ENCODE results near the gene PUM1. TPM values are rescaled to one million over a fixed set of nuclear protein-coding genes. Genes with fewer than 3 reads are reported as not detected.
"Not testable (repeated sequence)": the region's sequence is repeated elsewhere in the genome, so short reads cannot be mapped to it uniquely, and the experiment has no call there.

Gene PUM1
- polyA plus RNA-seq, 3 donors from 2014 or later: 63.3 to 105 (median 103) TPM

GRCh38 chr1:30988045-30988444, 77.5 kb downstream of the PUM1 start:
- no peaks in the 10 kb centered on the region for H3K9me3 Mint-ChIP-seq
- H3K4me3 Mint-ChIP-seq: no peak overlapping the region
- peaks cover 5 to 15% (median 5%) of the 10 kb centered on the region in 3 donors for H3K36me3 Mint-ChIP-seq
- no peak for DNase-seq
- peaks cover 0 to 2% (median 0%) of the 10 kb centered on the region in 3 donors for H3K27me3 Mint-ChIP-seq (ENCODE audit: low read depth in 3 of 3)
- peak overlapping the region in 3 of 6 donors; percentile 8 to 51 (median 10) for H3K27ac Mint-ChIP-seq
- H3K4me1 Mint-ChIP-seq: peaks cover 68 to 91% of the 10 kb centered on the region in 2 donors

- H3K27ac Mint-ChIP-seq: peak overlapping the region in 3 of 6 donors; percentile 34 to 72 (median 62)
- peaks cover 0 to 2% (median 0%) of the 10 kb centered on the region in 3 donors for H3K27me3 Mint-ChIP-seq (ENCODE audit: low read depth in 3 of 3)
- peaks cover 67 to 94% of the 10 kb centered on the region in 2 donors for H3K4me1 Mint-ChIP-seq
- DNase-seq: no peak
- H3K9me3 Mint-ChIP-seq: no peaks in the 10 kb centered on the region
- peak overlapping the region in 3 of 5 donors; percentile 24 to 56 (median 44) for H3K4me3 Mint-ChIP-seq
- peaks cover 5 to 13% (median 5%) of the 10 kb centered on the region in 3 donors for H3K36me3 Mint-ChIP-seq
Measured at GRCh38 chr1:30986755-30987154, 78.8 kb downstream of the PUM1 start.

- peaks cover 58 to 85% of the 10 kb centered on the region in 2 donors for H3K4me1 Mint-ChIP-seq
- DNase-seq: no peak
- H3K27me3 Mint-ChIP-seq (ENCODE audit: low read depth in 3 of 3): peaks cover 0 to 2% (median 0%) of the 10 kb centered on the region in 3 donors
- peak overlapping the region in 2 of 6 donors; percentile 5 to 37 for H3K27ac Mint-ChIP-seq
- H3K4me3 Mint-ChIP-seq: no peak overlapping the region
- H3K36me3 Mint-ChIP-seq: peaks cover 2 to 8% (median 6%) of the 10 kb centered on the region in 3 donors
- H3K9me3 Mint-ChIP-seq: no peaks in the 10 kb centered on the region
Measured at GRCh38 chr1:30984991-30985503, 80.5 kb downstream of the PUM1 start.

- no peak overlapping the region for H3K27ac Mint-ChIP-seq
- H3K27me3 Mint-ChIP-seq (ENCODE audit: low read depth in 3 of 3): peaks cover 0 to 2% (median 0%) of the 10 kb centered on the region in 3 donors
- peaks cover 0 to 13% (median 11%) of the 10 kb centered on the region in 3 donors for H3K36me3 Mint-ChIP-seq
- H3K4me1 Mint-ChIP-seq: peaks cover 52 to 84% of the 10 kb centered on the region in 2 donors
- no peaks in the 10 kb centered on the region for H3K9me3 Mint-ChIP-seq
- no peak for DNase-seq
- no peak overlapping the region for H3K4me3 Mint-ChIP-seq
Measured at GRCh38 chr1:30984165-30984889, 81.2 kb downstream of the PUM1 start.

GRCh38 chr1:30982937-30983336, 82.6 kb downstream of the PUM1 start:
- Mint-ChIP-seq H3K4me3 (no peak overlapping the region), H3K4me1 (peaks cover 45 to 82% of the 10 kb centered on the region in 2 donors), H3K27me3 (ENCODE audit: low read depth in 3 of 3) (peaks cover 0 to 2% (median 0%) of the 10 kb centered on the region in 3 donors), H3K27ac (peak overlapping the region in 2 of 6 donors; percentile 24 to 42), H3K9me3 (no peaks in the 10 kb centered on the region), H3K36me3 (peaks cover 0 to 21% (median 16%) of the 10 kb centered on the region in 3 donors)
- no peak for DNase-seq

- Mint-ChIP-seq H3K27me3 (ENCODE audit: low read depth in 3 of 3) (peaks cover 0 to 2% (median 0%) of the 10 kb centered on the region in 3 donors), H3K4me1 (peaks cover 47 to 82% of the 10 kb centered on the region in 2 donors), H3K27ac (peak overlapping the region in 4 of 6 donors; percentile 20 to 53 (median 28)), H3K36me3 (peaks cover 0 to 21% (median 16%) of the 10 kb centered on the region in 3 donors), H3K4me3 (no peak overlapping the region), H3K9me3 (no peaks in the 10 kb centered on the region)
- DNase-seq: no peak
Measured at GRCh38 chr1:30982431-30982830, 83.1 kb downstream of the PUM1 start.

- peak overlapping the region in 2 of 6 donors; percentile 17 to 20 for H3K27ac Mint-ChIP-seq
- H3K4me1 Mint-ChIP-seq: peaks cover 50 to 82% of the 10 kb centered on the region in 2 donors
- H3K9me3 Mint-ChIP-seq: no peaks in the 10 kb centered on the region
- peaks cover 0 to 2% (median 0%) of the 10 kb centered on the region in 3 donors for H3K27me3 Mint-ChIP-seq (ENCODE audit: low read depth in 3 of 3)
- peaks cover 0 to 21% (median 19%) of the 10 kb centered on the region in 3 donors for H3K36me3 Mint-ChIP-seq
- no peak overlapping the region for H3K4me3 Mint-ChIP-seq
- no peak for DNase-seq
Measured at GRCh38 chr1:30981172-30981571, 84.3 kb downstream of the PUM1 start.

GRCh38 chr1:30977511-30977910, 88.0 kb downstream of the PUM1 start:
- no peak for DNase-seq
- peaks cover 0 to 1% (median 0%) of the 10 kb centered on the region in 3 donors for H3K27me3 Mint-ChIP-seq (ENCODE audit: low read depth in 3 of 3)
- H3K4me1 Mint-ChIP-seq: peaks cover 36 to 69% of the 10 kb centered on the region in 2 donors
- H3K4me3 Mint-ChIP-seq: peak overlapping the region in 4 of 5 donors; percentile 10 to 22 (median 16)
- peak overlapping the region; percentile 28 to 89 (median 74) for H3K27ac Mint-ChIP-seq
- H3K36me3 Mint-ChIP-seq: peaks cover 0 to 26% (median 21%) of the 10 kb centered on the region in 3 donors
- H3K9me3 Mint-ChIP-seq: no peaks in the 10 kb centered on the region

- no peaks in the 10 kb centered on the region for H3K9me3 Mint-ChIP-seq
- peaks cover 0 to 26% (median 21%) of the 10 kb centered on the region in 3 donors for H3K36me3 Mint-ChIP-seq
- peak overlapping the region; percentile 28 to 78 (median 60) for H3K27ac Mint-ChIP-seq
- H3K4me1 Mint-ChIP-seq: peaks cover 32 to 65% of the 10 kb centered on the region in 2 donors
- no peak for DNase-seq
- peak overlapping the region; percentile 10 to 22 (median 22) for H3K4me3 Mint-ChIP-seq
- peaks cover 0 to 1% (median 0%) of the 10 kb centered on the region in 3 donors for H3K27me3 Mint-ChIP-seq (ENCODE audit: low read depth in 3 of 3)
Measured at GRCh38 chr1:30977105-30977504, 88.4 kb downstream of the PUM1 start.

GRCh38 chr1:30976143-30976542, 89.4 kb downstream of the PUM1 start:
- H3K27ac Mint-ChIP-seq: peak overlapping the region; percentile 40 to 81 (median 72)
- peak overlapping the region in 3 of 5 donors; percentile 14 to 48 (median 39) for H3K4me3 Mint-ChIP-seq
- H3K27me3 Mint-ChIP-seq (ENCODE audit: low read depth in 3 of 3): peaks cover 0 to 2% (median 1%) of the 10 kb centered on the region in 3 donors
- peaks cover 0 to 24% (median 16%) of the 10 kb centered on the region in 3 donors for H3K36me3 Mint-ChIP-seq
- no peaks in the 10 kb centered on the region for H3K9me3 Mint-ChIP-seq
- DNase-seq: no peak
- peaks cover 30 to 70% of the 10 kb centered on the region in 2 donors for H3K4me1 Mint-ChIP-seq

- Mint-ChIP-seq H3K27me3 (ENCODE audit: low read depth in 3 of 3) (peaks cover 0 to 2% (median 1%) of the 10 kb centered on the region in 3 donors), H3K36me3 (peaks cover 0 to 20% (median 16%) of the 10 kb centered on the region in 3 donors), H3K4me1 (peaks cover 37 to 72% of the 10 kb centered on the region in 2 donors), H3K9me3 (no peaks in the 10 kb centered on the region), H3K4me3 (no peak overlapping the region), H3K27ac (peak overlapping the region in 2 of 6 donors; percentile 11 to 85)
- DNase-seq: no peak
Measured at GRCh38 chr1:30975217-30975616, 90.3 kb downstream of the PUM1 start.

GRCh38 chr1:30974536-30974935, 91.0 kb downstream of the PUM1 start:
- Mint-ChIP-seq H3K36me3 (peaks cover 0 to 17% (median 10%) of the 10 kb centered on the region in 3 donors), H3K9me3 (no peaks in the 10 kb centered on the region), H3K27ac (peak overlapping the region in 1 of 6 donors; percentile 11), H3K4me3 (no peak overlapping the region), H3K27me3 (ENCODE audit: low read depth in 3 of 3) (peaks cover 0 to 2% (median 1%) of the 10 kb centered on the region in 3 donors), H3K4me1 (peaks cover 43 to 75% of the 10 kb centered on the region in 2 donors)
- no peak for DNase-seq

- Mint-ChIP-seq H3K36me3 (peaks cover 7 to 24% (median 9%) of the 10 kb centered on the region in 3 donors), H3K4me1 (peaks cover 41 to 75% of the 10 kb centered on the region in 2 donors)
- H3K27ac Mint-ChIP-seq; DNase-seq; H3K4me3 Mint-ChIP-seq; H3K9me3 Mint-ChIP-seq; H3K27me3 Mint-ChIP-seq (ENCODE audit: low read depth in 3 of 3): not testable (repeated sequence)
Measured at GRCh38 chr1:30972349-30972748, 93.2 kb downstream of the PUM1 start.

- H3K36me3 Mint-ChIP-seq: peaks cover 7 to 29% (median 16%) of the 10 kb centered on the region in 3 donors
- peaks cover 37 to 74% of the 10 kb centered on the region in 2 donors for H3K4me1 Mint-ChIP-seq
- no peaks in the 10 kb centered on the region for H3K9me3 Mint-ChIP-seq
- peak overlapping the region in 2 of 6 donors; percentile 23 to 49 for H3K27ac Mint-ChIP-seq
- no peak overlapping the region for H3K4me3 Mint-ChIP-seq
- no peak for DNase-seq
- peaks cover 0 to 2% (median 1%) of the 10 kb centered on the region in 3 donors for H3K27me3 Mint-ChIP-seq (ENCODE audit: low read depth in 3 of 3)
Measured at GRCh38 chr1:30971496-30971895, 94.0 kb downstream of the PUM1 start.

Measured in immature natural killer cell (primary cell).